Sigmoid colon (tissue), 7 donors: ENCODE data around the gene SLF2. TPM values are rescaled to one million over a fixed set of nuclear protein-coding genes. Genes with fewer than 3 reads are reported as not detected.

Experiments used
- DNase-seq: peaks from one replicate; pipeline ENCODE4 v3.0.0-alpha.2; 2019
- H3K27ac ChIP-seq, 4 donors: fragments of 200-600 bp; sonication (generic); one replicate each; pipeline ENCODE4 v1.5.1; 2016 to 2019; ENCODE audit warnings: mild to moderate bottlenecking in 1 of 4
- H3K27me3 ChIP-seq, 3 donors: fragments of 200-600 bp; sonication (generic); one replicate each; pipeline ENCODE4 v1.5.1; 2019; ENCODE audit warnings: mild to moderate bottlenecking in 1 of 3
- H3K36me3 ChIP-seq, 4 donors: fragments of 200-600 bp; sonication (generic); one replicate each; pipeline ENCODE4 v1.5.1; 2016 to 2019
- H3K4me1 ChIP-seq, 4 donors: fragments of 200-600 bp; sonication (generic); one replicate each; pipeline ENCODE4 v1.5.1; 2017 to 2019
- H3K4me3 ChIP-seq, 4 donors: fragments of 200-600 bp; sonication (generic); one replicate each; pipeline ENCODE4 v1.5.1; 2017 to 2019; ENCODE audit warnings: mild to moderate bottlenecking in 2 of 4, moderate library complexity in 1 of 4
- H3K9me3 ChIP-seq, 4 donors: fragments of 200-600 bp in 3 of 4; sonication (generic) in 3 of 4; one replicate each; pipeline versions ENCODE4 v1.5.1 to v1.6.1; 2013 to 2019
- CTCF ChIP-seq, 4 experiments: fragments of 450-650 bp in 3 of 4; fragments of 200-600 bp in 1 of 4; IDR thresholded peaks; one replicate each; pipeline ENCODE4 v1.5.1; 2016 to 2019; ENCODE audit warnings: antibody characterized with exemption in 4 of 4, mild to moderate bottlenecking in 3 of 4, moderate library complexity in 2 of 4
- EP300 ChIP-seq, 4 donors: sonication (generic); formaldehyde crosslinking; IDR thresholded peaks; one replicate each; pipeline ENCODE4 v1.6.1; 2017; ENCODE audit warnings: antibody characterized with exemption in 4 of 4
- POLR2A ChIP-seq, 2 donors: fragments of 450-650 bp; IDR thresholded peaks; one replicate each; pipeline ENCODE4 v1.6.1; 2016; ENCODE audit warnings: antibody characterized with exemption in 2 of 2, mild to moderate bottlenecking in 2 of 2, moderate library complexity in 2 of 2
- POLR2AphosphoS5 ChIP-seq, 4 donors: sonication (generic); formaldehyde crosslinking; IDR thresholded peaks; one replicate each; pipeline ENCODE4 v1.6.1; 2017; ENCODE audit warnings: antibody characterized with exemption in 4 of 4
- WGBS, 2 donors: extraction: QIAGEN DNeasy Blood & Tissue Kit; methylation state at CpG; one replicate each; pipeline ENCODE4 v1.1.7; 2013; 5-methylcytosine and 5-hydroxymethylcytosine counted together
- intact Hi-C: fragments of 100-400 bp; cut with DNase I; formaldehyde crosslinking; loops from one replicate; pipeline ENCODE4 v1.15.1; 2023
- polyA plus RNA-seq, 3 donors: library from polyadenylated mRNA; stranded (reverse); fragments of 200-250 nt; gene quantifications; one replicate each; pipeline ENCODE4 v1.2.3, GENCODE V29; 2013
- total RNA-seq, 4 donors: library from RNA; depleted of rRNA; stranded (reverse); fragments of >200 nt; gene quantifications; one replicate each; pipeline ENCODE4 v1.1.0, GENCODE V29; 2016
- donor health status: healthy with polysubstance abuse.
- donor health status: Bipolar disorder and iron deficiency.
- donor health status: healthy.

SLF2 gene
- total and polyA plus RNA-seq, 7 donors: 3.2 to 49.9 (median 31.8) TPM

GRCh38 chr10:101010329-101010728 lies 97.6 kb downstream of the SLF2 start:
- 94 to 95% methylated on average over 22 of the region's 22 CpGs for WGBS, 2 donors

GRCh38 chr10:101011517-101012423 lies 99.0 kb downstream of the SLF2 start:
- Histone ChIP-seq H3K4me1 (peaks cover 0 to 45% (median 42%) of the 10 kb centered on the region in 4 donors), H3K27me3 (peaks cover 0 to 7% (median 6%) of the 10 kb centered on the region in 3 donors), H3K9me3 (no peaks in the 10 kb centered on the region), H3K36me3 (peaks cover 0 to 8% (median 4%) of the 10 kb centered on the region in 4 donors), H3K4me3 (no peak overlapping the region), H3K27ac (peak overlapping the region; percentile 51 to 70 (median 60))
- 63 to 75% methylated on average over 22 of the region's 22 CpGs for WGBS, 2 donors
- intact Hi-C loops: loop anchor here (1.0 to 2.0 kb wide), 2 partner anchors 12 to 43 kb away; partner anchors contain the start of genes LZTS2 and SEMA4G
- no peak for DNase-seq
- TF ChIP-seq EP300 (IDR thresholded peaks at IDR 0.05): no peak
- TF ChIP-seq CTCF (IDR thresholded peaks at IDR 0.05): peak in 1 of 4 experiments; percentile 7

More at GRCh38 chr10:101010329-101010728, 97.6 kb downstream of the SLF2 start:
- peaks cover 0 to under 1% (median 0%) of the 10 kb centered on the region in 3 donors for H3K27me3 ChIP-seq
- H3K4me1 ChIP-seq: peaks cover 0 to 51% (median 42%) of the 10 kb centered on the region in 4 donors
- H3K27ac ChIP-seq: no peak overlapping the region
- no peaks in the 10 kb centered on the region for H3K9me3 ChIP-seq
- no peak for TF ChIP-seq EP300 (IDR thresholded peaks at IDR 0.05)
- no peak for TF ChIP-seq POLR2A (IDR thresholded peaks at IDR 0.05)
- TF ChIP-seq CTCF (IDR thresholded peaks at IDR 0.05): no peak
- no peak for TF ChIP-seq POLR2AphosphoS5 (IDR thresholded peaks at IDR 0.05)
- DNase-seq: no peak
- intact Hi-C loops: no loop called here
- H3K4me3 ChIP-seq: no peak overlapping the region
- peaks cover 0 to 22% (median 18%) of the 10 kb centered on the region in 4 donors for H3K36me3 ChIP-seq

GRCh38 chr10:101012525-101013364 lies 100.0 kb downstream of the SLF2 start:
- WGBS, 2 donors: 15 to 23% methylated on average over 14 of the region's 14 CpGs
- peak; percentile 95 for DNase-seq
- Histone ChIP-seq H3K9me3 (no peaks in the 10 kb centered on the region), H3K4me3 (no peak overlapping the region), H3K36me3 (no peaks in the 10 kb centered on the region), H3K27me3 (peaks cover 0 to 7% (median 6%) of the 10 kb centered on the region in 3 donors), H3K4me1 (peaks cover 0 to 36% (median 34%) of the 10 kb centered on the region in 4 donors), H3K27ac (peak overlapping the region; percentile 51 to 70 (median 60))
- intact Hi-C loops: loop anchor here (1.0 to 2.0 kb wide), 3 partner anchors 13 to 44 kb away; partner anchors contain the start of genes LZTS2 and SEMA4G
- no peak for TF ChIP-seq POLR2A (IDR thresholded peaks at IDR 0.05)
- peak; percentile 76 to 98 (median 88) for TF ChIP-seq CTCF (IDR thresholded peaks at IDR 0.05)
- no peak for TF ChIP-seq EP300 (IDR thresholded peaks at IDR 0.05)
- TF ChIP-seq POLR2AphosphoS5 (IDR thresholded peaks at IDR 0.05): peak in 3 of 4 donors; percentile 40 to 52 (median 48)

- H3K27ac ChIP-seq: peak overlapping the region; percentile 51 to 70 (median 60)
Observed at GRCh38 chr10:101013365-101013825, 100.6 kb downstream of the SLF2 start.

More at GRCh38 chr10:101013365-101013825, 100.6 kb downstream of the SLF2 start:
- 51 to 60% methylated on average over 9 of the region's 9 CpGs for WGBS, 2 donors
- peaks cover 0 to 29% (median 27%) of the 10 kb centered on the region in 4 donors for H3K4me1 ChIP-seq
- H3K36me3 ChIP-seq: no peaks in the 10 kb centered on the region
- H3K4me3 ChIP-seq: no peak overlapping the region
- intact Hi-C loops: loop anchor here (1.0 to 2.0 kb wide), 2 partner anchors 19 to 45 kb away; partner anchors contain the start of gene SEMA4G
- H3K9me3 ChIP-seq: no peaks in the 10 kb centered on the region
- no peak for TF ChIP-seq POLR2AphosphoS5 (IDR thresholded peaks at IDR 0.05)
- no peak for TF ChIP-seq POLR2A (IDR thresholded peaks at IDR 0.05)
- no peak for TF ChIP-seq CTCF (IDR thresholded peaks at IDR 0.05)
- no peak for TF ChIP-seq EP300 (IDR thresholded peaks at IDR 0.05)
- peaks cover 0 to 9% (median 6%) of the 10 kb centered on the region in 3 donors for H3K27me3 ChIP-seq
- no peak for DNase-seq
